SH-SY5Y (cell line): ENCODE data around the gene CSTPP1.

Experiments used
- GATA2 ChIP-seq: IDR thresholded peaks from 2 replicates; pipeline ENCODE4 v1.6.1; 2011; ENCODE audit warnings: mild to moderate bottlenecking, low read depth, low read length
- GATA3 ChIP-seq: IDR thresholded peaks from 2 replicates; pipeline ENCODE4 v1.6.1; 2011; ENCODE audit warnings: low read depth, mild to moderate bottlenecking, low read length, moderate library complexity

GRCh38 chr11:47162426-47162825 is 225.9 kb downstream of the CSTPP1 start:
- no peak for TF ChIP-seq GATA2
- TF ChIP-seq GATA3, result no peak
